ENCODE measurements around the gene ZNF564. TPM values are rescaled to one million over a fixed set of nuclear protein-coding genes. Genes with fewer than 3 reads are reported as not detected.
"Not testable (repeated sequence)": the region's sequence is repeated elsewhere in the genome, so short reads cannot be mapped to it uniquely, and the experiment has no call there.

Gene ZNF564
- total and polyA plus RNA-seq, 2 experiments from 2014 or later: 7.1 to 8.6 TPM

DNA sequence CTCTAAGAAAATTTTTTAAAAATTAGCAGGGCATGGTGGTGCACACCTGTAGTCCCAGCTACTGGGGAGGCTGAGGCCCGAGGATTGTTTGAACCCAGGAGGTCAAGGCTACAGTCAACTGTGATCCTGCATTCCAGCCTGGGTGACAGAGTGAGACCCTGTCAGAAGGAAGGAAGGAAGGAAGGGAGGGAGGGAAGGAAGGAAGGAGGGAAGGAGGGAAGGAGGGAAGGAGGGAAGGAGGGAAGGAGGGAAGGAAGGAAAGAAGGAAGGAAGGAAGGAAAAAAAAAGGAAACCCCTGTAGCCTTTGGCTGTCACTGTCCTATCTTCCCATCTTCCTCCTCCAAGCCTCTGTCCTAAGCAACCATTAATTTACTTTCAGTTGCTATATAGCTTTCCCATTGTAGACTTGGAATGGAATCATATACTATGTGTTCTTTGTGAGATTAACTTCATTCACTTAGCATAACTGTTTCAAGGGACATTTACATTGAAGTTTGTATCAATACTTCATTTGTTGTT is 65.0 kb downstream of the ZNF564 start:
- H3K9me3 Mint-ChIP-seq; H3K4me3 ChIP-seq; H3K27ac Mint-ChIP-seq; DNase-seq (ENCODE audit: low spot score); H2AFZ ChIP-seq; H3K4me3 Mint-ChIP-seq; H3K4me1 Mint-ChIP-seq; H3K36me3 ChIP-seq (ENCODE audit: insufficient read depth); H3K36me3 Mint-ChIP-seq (ENCODE audit: low read depth); H3K9me2 ChIP-seq (ENCODE audit: insufficient read depth); H3K79me2 ChIP-seq (replicated peaks; ENCODE audit: insufficient read depth); H3K27ac ChIP-seq (ENCODE audit: low read depth); H4K20me1 ChIP-seq (replicated peaks; ENCODE audit: insufficient read depth); H3K27me3 Mint-ChIP-seq (ENCODE audit: insufficient read depth, low read depth, poor library complexity); H3F3A ChIP-seq (replicated peaks; ENCODE audit: low read depth); ATAC-seq; H3K4me2 ChIP-seq: not testable (repeated sequence)
- Histone ChIP-seq H3K27me3 (ENCODE audit: insufficient read depth) (peaks cover 17% of the 10 kb centered on the region), H3K4me1 (ENCODE audit: insufficient read depth) (peaks cover 13% of the 10 kb centered on the region; the same call in 1 of the 2 replicates)

- DNase-seq (ENCODE audit: low spot score) (peak; percentile 14), ATAC-seq (no peak)
- Mint-ChIP-seq H3K9me3 (peaks cover 4% of the 10 kb centered on the region; the same call in 2 of the 3 replicates), H3K4me1 (peaks cover 10% of the 10 kb centered on the region; the same call in 2 of the 3 replicates), H3K4me3 (peak overlapping the region; percentile 89), H3K27ac (peak overlapping the region; percentile 86; the same call in 1 of the 2 replicates), H3K36me3 (ENCODE audit: low read depth) (no peaks in the 10 kb centered on the region; the same call in 2 of the 3 replicates), H3K27me3 (ENCODE audit: insufficient read depth, low read depth, poor library complexity) (peaks cover 3% of the 10 kb centered on the region)
- Histone ChIP-seq H3K27me3 (ENCODE audit: insufficient read depth) (peaks cover 17% of the 10 kb centered on the region), H3K4me3 (peak overlapping the region; percentile 58), H3K4me2 (peak overlapping the region; percentile 83), H3K9me2 (ENCODE audit: insufficient read depth) (no peaks in the 10 kb centered on the region), H3K27ac (ENCODE audit: low read depth) (no peak overlapping the region), H3K4me1 (ENCODE audit: insufficient read depth) (peaks cover 13% of the 10 kb centered on the region; the same call in 1 of the 2 replicates), H4K20me1 (replicated peaks; ENCODE audit: insufficient read depth) (peaks cover 8% of the 10 kb centered on the region; the same call in 1 of the 2 replicates), H3K79me2 (replicated peaks; ENCODE audit: insufficient read depth) (0 out of 2 replicates have a peak, but pooled peaks cover 3% of the 10 kb centered on the region), H2AFZ (peak overlapping the region; percentile 85; the same call in 1 of the 2 replicates), H3K36me3 (ENCODE audit: insufficient read depth) (no peaks in the 10 kb centered on the region), H3F3A (replicated peaks; ENCODE audit: low read depth) (no peaks in the 10 kb centered on the region)
- TF ChIP-seq NANOG (IDR thresholded peaks at IDR 0.05; ENCODE audit: borderline replicate concordance): no peak
- no peak for TF ChIP-seq STAT1 (IDR thresholded peaks at IDR 0.05; ENCODE audit: unreplicated experiment)
- TF ChIP-seq ZNF114 (CRISPR knock-in tag; IDR thresholded peaks at IDR 0.05): no peak
- TF ChIP-seq, protein P1, sequence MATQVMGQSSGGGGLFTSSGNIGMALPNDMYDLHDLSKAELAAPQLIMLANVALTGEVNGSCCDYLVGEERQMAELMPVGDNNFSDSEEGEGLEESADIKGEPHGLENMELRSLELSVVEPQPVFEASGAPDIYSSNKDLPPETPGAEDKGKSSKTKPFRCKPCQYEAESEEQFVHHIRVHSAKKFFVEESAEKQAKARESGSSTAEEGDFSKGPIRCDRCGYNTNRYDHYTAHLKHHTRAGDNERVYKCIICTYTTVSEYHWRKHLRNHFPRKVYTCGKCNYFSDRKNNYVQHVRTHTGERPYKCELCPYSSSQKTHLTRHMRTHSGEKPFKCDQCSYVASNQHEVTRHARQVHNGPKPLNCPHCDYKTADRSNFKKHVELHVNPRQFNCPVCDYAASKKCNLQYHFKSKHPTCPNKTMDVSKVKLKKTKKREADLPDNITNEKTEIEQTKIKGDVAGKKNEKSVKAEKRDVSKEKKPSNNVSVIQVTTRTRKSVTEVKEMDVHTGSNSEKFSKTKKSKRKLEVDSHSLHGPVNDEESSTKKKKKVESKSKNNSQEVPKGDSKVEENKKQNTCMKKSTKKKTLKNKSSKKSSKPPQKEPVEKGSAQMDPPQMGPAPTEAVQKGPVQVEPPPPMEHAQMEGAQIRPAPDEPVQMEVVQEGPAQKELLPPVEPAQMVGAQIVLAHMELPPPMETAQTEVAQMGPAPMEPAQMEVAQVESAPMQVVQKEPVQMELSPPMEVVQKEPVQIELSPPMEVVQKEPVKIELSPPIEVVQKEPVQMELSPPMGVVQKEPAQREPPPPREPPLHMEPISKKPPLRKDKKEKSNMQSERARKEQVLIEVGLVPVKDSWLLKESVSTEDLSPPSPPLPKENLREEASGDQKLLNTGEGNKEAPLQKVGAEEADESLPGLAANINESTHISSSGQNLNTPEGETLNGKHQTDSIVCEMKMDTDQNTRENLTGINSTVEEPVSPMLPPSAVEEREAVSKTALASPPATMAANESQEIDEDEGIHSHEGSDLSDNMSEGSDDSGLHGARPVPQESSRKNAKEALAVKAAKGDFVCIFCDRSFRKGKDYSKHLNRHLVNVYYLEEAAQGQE (IDR thresholded peaks at IDR 0.05; ENCODE audit: unreplicated experiment): no peak
- no peak for TF ChIP-seq ZNF331 (CRISPR knock-in tag; IDR thresholded peaks at IDR 0.05; ENCODE audit: low read depth)
- no peak for TF ChIP-seq EZH2phosphoT487 (IDR thresholded peaks at IDR 0.05; ENCODE audit: unreplicated experiment)
- TF ChIP-seq CREB1 (CRISPR knock-in tag; IDR thresholded peaks at IDR 0.05; ENCODE audit: low read depth): no peak
- TF ChIP-seq CTCF (conservative IDR thresholded peaks at IDR 0.05; ENCODE audit: low read depth in 2 of 2): no peak
- TF ChIP-seq, protein P2, sequence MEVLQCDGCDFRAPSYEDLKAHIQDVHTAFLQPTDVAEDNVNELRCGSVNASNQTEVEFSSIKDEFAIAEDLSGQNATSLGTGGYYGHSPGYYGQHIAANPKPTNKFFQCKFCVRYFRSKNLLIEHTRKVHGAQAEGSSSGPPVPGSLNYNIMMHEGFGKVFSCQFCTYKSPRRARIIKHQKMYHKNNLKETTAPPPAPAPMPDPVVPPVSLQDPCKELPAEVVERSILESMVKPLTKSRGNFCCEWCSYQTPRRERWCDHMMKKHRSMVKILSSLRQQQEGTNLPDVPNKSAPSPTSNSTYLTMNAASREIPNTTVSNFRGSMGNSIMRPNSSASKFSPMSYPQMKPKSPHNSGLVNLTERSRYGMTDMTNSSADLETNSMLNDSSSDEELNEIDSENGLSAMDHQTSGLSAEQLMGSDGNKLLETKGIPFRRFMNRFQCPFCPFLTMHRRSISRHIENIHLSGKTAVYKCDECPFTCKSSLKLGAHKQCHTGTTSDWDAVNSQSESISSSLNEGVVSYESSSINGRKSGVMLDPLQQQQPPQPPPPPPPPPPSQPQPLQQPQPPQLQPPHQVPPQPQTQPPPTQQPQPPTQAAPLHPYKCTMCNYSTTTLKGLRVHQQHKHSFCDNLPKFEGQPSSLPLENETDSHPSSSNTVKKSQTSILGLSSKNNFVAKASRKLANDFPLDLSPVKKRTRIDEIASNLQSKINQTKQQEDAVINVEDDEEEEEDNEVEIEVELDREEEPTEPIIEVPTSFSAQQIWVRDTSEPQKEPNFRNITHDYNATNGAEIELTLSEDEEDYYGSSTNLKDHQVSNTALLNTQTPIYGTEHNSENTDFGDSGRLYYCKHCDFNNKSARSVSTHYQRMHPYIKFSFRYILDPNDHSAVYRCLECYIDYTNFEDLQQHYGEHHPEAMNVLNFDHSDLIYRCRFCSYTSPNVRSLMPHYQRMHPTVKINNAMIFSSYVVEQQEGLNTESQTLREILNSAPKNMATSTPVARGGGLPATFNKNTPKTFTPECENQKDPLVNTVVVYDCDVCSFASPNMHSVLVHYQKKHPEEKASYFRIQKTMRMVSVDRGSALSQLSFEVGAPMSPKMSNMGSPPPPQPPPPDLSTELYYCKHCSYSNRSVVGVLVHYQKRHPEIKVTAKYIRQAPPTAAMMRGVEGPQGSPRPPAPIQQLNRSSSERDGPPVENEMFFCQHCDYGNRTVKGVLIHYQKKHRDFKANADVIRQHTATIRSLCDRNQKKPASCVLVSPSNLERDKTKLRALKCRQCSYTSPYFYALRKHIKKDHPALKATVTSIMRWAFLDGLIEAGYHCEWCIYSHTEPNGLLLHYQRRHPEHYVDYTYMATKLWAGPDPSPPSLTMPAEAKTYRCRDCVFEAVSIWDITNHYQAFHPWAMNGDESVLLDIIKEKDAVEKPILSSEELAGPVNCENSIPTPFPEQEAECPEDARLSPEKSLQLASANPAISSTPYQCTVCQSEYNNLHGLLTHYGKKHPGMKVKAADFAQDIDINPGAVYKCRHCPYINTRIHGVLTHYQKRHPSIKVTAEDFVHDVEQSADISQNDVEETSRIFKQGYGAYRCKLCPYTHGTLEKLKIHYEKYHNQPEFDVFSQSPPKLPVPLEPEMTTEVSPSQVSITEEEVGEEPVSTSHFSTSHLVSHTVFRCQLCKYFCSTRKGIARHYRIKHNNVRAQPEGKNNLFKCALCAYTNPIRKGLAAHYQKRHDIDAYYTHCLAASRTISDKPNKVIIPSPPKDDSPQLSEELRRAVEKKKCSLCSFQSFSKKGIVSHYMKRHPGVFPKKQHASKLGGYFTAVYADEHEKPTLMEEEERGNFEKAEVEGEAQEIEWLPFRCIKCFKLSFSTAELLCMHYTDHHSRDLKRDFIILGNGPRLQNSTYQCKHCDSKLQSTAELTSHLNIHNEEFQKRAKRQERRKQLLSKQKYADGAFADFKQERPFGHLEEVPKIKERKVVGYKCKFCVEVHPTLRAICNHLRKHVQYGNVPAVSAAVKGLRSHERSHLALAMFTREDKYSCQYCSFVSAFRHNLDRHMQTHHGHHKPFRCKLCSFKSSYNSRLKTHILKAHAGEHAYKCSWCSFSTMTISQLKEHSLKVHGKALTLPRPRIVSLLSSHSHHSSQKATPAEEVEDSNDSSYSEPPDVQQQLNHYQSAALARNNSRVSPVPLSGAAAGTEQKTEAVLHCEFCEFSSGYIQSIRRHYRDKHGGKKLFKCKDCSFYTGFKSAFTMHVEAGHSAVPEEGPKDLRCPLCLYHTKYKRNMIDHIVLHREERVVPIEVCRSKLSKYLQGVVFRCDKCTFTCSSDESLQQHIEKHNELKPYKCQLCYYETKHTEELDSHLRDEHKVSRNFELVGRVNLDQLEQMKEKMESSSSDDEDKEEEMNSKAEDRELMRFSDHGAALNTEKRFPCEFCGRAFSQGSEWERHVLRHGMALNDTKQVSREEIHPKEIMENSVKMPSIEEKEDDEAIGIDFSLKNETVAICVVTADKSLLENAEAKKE (CRISPR knock-in tag; IDR thresholded peaks at IDR 0.05): no peak
- TF ChIP-seq EZH2 (IDR thresholded peaks at IDR 0.05; ENCODE audit: low read depth, unreplicated experiment): no peak
These were observed 65.7 kb downstream of the ZNF564 start for GRCh38 chr19:12485571-12485970.
